ENCODE data around the gene SLC12A8.

DNA sequence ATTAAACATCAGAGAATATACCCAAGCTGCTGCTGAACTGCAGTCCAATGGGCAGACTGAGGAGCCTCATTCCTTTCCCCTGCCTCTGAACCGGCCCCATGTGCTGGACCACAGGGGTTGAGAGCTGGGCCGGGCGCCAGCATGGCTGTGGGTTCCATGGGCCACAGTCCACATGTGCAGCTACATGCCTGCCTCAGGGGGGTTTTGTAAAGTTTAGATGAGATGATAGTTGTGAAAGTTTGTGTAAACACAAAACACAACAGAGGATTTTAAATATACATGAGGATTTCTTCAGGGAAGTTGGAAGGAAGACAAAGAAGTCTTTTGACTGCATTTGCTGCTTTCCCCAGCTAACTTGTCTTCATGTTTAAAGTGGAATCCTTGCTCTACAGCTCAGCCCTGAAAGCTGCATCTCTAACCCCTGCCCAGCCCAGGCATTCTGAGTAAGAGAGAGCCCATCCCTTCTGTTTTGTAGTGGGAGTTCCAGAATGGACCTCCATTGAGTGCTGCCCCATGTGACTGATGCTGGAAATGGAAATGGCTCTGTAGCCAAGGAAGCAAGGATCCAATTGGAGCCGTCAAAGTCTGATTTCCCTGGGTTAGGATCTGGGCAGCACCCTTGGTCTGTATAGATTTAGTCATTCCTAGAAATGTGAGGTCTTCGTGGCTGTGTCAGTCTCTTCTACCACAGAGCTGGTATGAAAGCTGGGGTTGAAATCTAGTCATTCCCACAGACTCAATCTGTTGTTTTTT, 17.5 kb downstream of the SLC12A8 start:
- TF ChIP-seq, protein P1, sequence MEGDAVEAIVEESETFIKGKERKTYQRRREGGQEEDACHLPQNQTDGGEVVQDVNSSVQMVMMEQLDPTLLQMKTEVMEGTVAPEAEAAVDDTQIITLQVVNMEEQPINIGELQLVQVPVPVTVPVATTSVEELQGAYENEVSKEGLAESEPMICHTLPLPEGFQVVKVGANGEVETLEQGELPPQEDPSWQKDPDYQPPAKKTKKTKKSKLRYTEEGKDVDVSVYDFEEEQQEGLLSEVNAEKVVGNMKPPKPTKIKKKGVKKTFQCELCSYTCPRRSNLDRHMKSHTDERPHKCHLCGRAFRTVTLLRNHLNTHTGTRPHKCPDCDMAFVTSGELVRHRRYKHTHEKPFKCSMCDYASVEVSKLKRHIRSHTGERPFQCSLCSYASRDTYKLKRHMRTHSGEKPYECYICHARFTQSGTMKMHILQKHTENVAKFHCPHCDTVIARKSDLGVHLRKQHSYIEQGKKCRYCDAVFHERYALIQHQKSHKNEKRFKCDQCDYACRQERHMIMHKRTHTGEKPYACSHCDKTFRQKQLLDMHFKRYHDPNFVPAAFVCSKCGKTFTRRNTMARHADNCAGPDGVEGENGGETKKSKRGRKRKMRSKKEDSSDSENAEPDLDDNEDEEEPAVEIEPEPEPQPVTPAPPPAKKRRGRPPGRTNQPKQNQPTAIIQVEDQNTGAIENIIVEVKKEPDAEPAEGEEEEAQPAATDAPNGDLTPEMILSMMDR (conservative IDR thresholded peaks at IDR 0.05), result no peak
- TF ChIP-seq ZFX (IDR thresholded peaks at IDR 0.05), result no peak

All from C4-2B (cell line).